NCI-H2227 treated with DMSO at 0.1 percent for 48 hours (cell line): ENCODE measurements around the gene FOXP4.

Experiments
- DNase-seq: peaks from one replicate; lab custom pipeline; 2025; lab: John Stamatoyannopoulos, UW

FOXP4 gene

GRCh38 chr6:41546866-41547798 lies 951 bp downstream of the FOXP4 start:
- DNase-seq: no peak

- DNase-seq: no peak
Measured at GRCh38 chr6:41547799-41548097, 1.6 kb downstream of the FOXP4 start.

GRCh38 chr6:41548098-41548840 lies 2.1 kb downstream of the FOXP4 start:
- no peak for DNase-seq

GRCh38 chr6:41548841-41549642 lies 2.9 kb downstream of the FOXP4 start:
- DNase-seq: no peak

- no peak for DNase-seq
Measured at GRCh38 chr6:41549673-41550072, 3.5 kb downstream of the FOXP4 start.

- DNase-seq: no peak
Measured at GRCh38 chr6:41551086-41551700, 5.0 kb downstream of the FOXP4 start.

GRCh38 chr6:41551857-41552256 lies 5.7 kb downstream of the FOXP4 start:
- DNase-seq: no peak

- no peak for DNase-seq
Measured at GRCh38 chr6:41552723-41553122, 6.5 kb downstream of the FOXP4 start.

GRCh38 chr6:41553405-41553999 lies 7.3 kb downstream of the FOXP4 start:
- DNase-seq: no peak

GRCh38 chr6:41555326-41556300 lies 9.4 kb downstream of the FOXP4 start:
- no peak for DNase-seq

GRCh38 chr6:41557335-41557734 lies 11.2 kb downstream of the FOXP4 start:
- no peak for DNase-seq

- DNase-seq: no peak
Measured at GRCh38 chr6:41558033-41558807, 12.0 kb downstream of the FOXP4 start.

GRCh38 chr6:41559655-41560427 lies 13.7 kb downstream of the FOXP4 start:
- DNase-seq: no peak

- no peak for DNase-seq
Measured at GRCh38 chr6:41560431-41561192, 14.4 kb downstream of the FOXP4 start.

- no peak for DNase-seq
Measured at GRCh38 chr6:41561416-41561815, 15.2 kb downstream of the FOXP4 start.

- DNase-seq: no peak
Measured at GRCh38 chr6:41561931-41562911, 16.0 kb downstream of the FOXP4 start.
